ENCODE results near the gene CCDC102A.
A peak's percentile ranks its signal among the peaks of the same experiment; 100 is the strongest.
"Not testable (repeated sequence)": the region's sequence is repeated elsewhere in the genome, so short reads cannot be mapped to it uniquely, and the experiment has no call there.

CCDC102A gene

GRCh38 chr16:57536306-57537193, at the start of gene CCDC102A:
Gene CCDC102A, minus strand, starts transcription at chr16:57536571. Its CDS starts 7,394 bp downstream, at chr16:57529177.
- DNase-seq, result no peak

- no peak for DNase-seq
Observed at GRCh38 chr16:57585051-57585687, 48.8 kb upstream of the CCDC102A start.

DNA sequence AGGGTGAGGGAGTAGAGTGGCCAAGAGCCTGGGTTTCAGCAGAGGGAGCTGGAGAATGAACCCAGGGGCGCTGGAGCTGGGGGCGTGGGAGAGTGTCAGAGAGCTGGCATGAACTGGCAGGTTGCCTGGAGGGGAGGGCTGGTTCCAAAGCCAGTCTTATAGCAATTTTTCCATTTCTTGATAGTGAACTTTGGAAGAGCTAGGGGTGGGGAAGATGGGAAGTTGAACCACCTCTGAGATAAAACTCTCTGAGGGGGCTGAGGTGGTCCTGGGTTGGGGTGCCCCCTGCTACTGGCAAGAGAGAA, 42.9 kb upstream of the CCDC102A start:
- DNase-seq, result no peak

DNA sequence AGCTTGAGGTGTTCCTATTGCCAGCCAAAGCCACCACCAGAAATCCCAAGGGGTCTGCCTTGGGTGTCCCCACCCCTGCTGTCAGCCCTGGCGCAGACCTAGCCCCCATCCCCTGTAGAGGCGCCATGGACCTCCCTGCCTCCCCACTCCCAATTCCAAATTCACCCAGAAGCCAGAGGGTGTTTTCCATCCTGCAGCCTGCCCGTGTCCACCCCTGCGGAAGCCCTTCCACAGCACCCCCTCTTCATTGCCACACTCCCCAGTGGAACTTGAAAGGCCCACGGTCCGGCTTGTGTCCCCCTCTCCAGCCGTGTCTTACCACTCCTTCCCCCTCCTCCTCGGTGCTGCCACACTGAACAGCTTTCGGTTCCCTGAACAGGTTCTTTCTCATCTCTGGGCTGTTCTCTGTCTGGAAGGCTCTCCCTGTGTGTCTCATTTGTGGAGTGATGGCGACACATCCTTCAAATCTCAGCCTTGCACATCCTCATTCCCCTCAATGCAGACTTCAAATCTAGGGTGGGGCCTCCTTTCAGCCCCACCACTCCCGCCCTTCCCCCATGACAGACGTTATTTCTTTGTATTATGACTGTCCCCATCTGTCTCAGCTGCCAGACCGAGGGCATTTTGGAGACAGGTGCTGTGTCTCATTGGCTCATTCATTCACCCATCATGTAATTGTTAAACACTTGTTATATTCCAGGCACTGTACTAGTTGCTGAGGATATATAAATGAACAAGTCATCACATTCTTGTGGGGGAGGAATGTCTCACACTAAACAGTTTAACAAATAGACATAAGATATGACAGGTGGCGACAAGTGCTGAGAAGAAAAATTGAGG, 42.4 kb upstream of the CCDC102A start:
- DNase-seq, result no peak

DNA sequence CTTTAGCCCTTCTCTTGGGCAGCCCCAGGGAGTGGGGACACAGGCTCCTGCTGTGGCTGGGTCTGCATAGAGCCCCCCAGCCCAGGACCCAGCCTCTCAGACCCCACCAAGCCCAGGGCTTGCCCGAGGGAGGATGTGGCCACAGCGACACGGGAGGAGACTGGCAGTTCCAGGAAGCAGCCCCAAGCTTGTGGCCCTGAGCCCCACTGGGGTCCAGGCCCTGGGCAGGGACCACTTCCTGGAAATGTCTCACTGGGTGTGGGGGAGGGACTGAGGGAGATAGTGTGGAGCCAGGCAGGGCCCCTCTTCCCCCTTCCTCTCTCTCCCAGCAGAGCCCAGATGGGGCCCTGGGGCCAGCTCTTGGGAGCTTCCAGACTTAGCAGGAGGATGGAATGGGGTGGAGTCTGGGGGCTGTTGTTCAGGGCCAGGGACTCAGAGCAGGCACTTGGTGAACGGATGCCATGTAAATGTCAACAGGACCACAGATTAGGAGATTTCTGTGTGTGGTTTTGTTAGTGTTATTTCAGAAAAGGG, 41.4 kb upstream of the CCDC102A start:
- no peak for DNase-seq

DNA sequence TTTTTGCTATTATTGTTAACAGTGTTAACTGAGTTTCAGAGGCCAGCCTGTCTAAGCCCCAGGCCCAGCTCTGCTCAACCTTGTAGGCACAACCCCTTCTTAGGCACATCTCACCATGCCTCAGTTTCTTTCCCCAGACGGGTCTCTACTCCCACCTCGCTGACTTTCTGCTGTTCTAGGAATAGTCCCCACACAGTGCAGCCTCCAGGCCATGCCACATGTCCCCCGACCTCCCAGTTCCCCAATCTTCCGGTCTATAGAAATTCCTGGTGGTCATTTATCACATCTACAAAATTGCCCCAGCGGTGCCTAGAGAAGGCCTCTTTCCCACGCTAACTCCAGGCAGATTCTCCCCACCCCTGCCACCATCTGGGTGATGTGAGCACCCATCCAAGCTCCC, 40.8 kb upstream of the CCDC102A start:
- no peak for DNase-seq

GRCh38 chr16:57576429-57576870, 40.1 kb upstream of the CCDC102A start:
- DNase-seq, result peak; percentile 5

DNA sequence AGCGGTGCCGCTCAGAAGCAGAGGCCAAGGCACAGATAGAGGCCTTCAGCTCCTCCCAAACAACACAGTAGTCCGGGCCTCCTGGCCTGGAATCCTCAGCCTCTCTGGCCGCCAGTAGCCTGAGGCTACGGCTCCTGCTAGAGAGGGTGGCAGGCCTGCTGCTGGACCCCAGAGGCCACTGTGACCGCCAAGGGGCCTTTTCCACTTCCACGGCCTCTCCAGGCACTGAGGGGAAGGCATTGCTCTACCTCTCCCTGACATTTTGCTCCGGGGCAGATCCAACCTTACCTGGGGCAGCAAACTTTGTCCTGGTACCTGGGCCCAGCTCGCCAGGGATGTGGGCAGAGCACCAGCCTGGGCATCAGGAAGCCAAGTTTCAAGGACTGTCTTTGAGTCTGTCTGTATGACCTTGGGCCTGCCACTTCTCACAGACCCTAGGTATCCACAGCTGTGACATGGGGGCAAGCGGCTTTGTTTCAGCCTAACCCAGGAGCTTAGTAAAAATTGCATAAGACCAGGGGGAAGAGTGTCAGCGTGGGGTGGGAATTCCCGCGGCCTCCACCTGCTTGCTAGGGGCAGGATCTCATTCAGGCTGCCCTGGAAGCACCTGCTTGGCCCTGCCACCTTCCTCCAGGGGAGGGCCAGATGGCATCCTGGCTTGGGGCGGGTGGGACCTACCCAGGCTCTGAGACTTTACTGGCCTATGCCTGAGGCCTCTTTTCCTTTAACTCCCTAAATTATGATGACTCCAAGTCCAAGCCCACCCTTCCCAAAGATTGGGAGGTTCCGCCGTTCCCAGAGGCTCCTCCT, 39.3 kb upstream of the CCDC102A start:
- DNase-seq, result no peak

GRCh38 chr16:57574646-57575467, 38.5 kb upstream of the CCDC102A start:
- DNase-seq, result no peak

DNA sequence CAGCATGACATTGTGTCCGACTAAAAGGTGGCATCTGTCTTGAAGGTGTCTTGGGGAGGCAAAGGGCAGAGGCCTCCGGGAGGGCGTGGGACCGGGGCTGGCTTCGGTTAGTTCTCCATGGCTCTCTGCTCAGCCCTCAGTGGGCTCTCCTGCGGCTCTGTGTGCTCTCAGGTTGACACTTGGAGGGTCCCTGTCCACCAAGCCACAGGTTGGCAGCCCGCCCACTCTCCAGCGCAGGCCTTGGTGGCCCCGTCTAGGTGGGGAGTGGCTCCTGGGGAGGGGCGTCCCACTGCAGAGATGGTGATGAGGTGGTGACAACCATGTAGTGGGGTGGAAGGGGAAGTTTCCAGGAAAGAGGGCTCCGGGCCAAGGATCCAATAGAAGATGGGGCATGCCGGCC, 37.7 kb upstream of the CCDC102A start:
- no peak for DNase-seq

DNA sequence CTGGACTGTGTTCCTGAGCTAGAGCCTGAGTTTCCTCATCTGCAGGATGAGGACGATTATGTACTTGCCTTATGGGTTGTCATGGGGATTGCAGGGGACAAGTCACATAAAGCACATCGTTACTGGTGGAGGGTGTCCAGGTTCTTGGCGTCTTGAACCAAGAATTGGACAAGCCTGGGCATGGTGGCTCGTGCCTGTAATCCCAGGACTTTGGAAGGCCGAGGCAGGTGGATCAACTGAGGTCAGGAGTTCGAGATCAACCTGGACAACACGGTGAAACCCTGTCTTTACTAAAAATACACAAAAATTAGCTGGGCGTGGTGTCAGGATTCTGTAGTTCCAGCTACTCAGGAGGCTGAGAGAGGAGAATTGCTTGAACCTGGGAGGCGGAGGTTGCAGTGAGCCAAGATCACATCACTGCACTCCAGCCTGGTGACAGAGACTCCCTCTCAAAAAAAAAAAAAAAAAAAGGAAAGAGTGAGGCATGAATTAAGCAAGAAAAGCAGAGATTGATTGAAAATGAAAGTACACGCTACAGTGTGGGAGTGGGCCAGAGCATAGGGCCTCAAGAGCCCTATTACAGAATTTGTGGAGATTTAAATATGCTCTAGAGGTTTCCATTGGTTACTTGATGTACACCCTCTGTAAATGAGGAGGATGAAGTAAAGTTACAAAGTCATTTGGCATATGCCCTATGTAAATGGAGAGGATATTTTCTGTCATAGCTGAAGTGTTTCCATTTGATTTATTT, 36.8 kb upstream of the CCDC102A start:
- DNase-seq, result no peak

DNA sequence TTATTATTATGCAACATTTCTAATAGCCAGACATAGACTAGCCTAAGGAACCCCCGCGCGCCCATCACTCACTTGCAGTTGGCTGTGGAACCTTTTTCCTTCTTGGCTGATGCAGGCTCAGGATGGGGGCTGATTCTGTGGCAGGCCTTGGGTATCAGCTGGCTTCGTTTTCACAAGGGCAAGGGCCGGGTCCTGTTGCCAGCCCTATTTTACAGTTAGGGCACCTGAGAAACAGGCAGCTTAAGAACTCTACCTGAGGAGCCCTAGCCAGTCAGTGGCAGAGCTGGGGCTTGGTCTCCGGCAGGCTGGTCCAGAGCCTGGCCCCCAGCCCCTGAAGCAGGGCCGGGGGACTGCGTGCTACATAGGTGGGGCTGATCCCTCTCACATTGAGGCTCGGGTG, 34.7 kb upstream of the CCDC102A start:
- DNase-seq, result no peak

GRCh38 chr16:57570301-57571070, 34.1 kb upstream of the CCDC102A start:
- no peak for DNase-seq

GRCh38 chr16:57569306-57569946, 33.1 kb upstream of the CCDC102A start:
- no peak for DNase-seq

DNA sequence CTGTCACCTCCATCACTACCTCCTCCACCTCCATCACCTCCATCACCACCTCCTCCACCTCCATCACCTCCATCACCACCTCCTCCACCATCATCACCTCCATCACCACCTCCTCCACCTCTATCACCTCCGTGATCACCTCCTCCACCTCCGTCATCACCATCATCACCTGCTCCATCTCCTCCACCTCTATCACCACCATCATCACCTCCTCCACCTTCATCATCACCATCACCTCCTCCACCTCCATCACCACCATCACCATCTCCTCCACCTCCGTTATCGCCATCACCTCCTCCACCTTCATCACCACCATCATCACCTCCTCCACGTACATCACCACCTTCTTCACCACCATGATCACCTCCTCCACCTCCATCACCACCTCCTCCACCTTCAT, 32.4 kb upstream of the CCDC102A start:
- DNase-seq, result not testable (repeated sequence)

GRCh38 chr16:57568173-57568678, 31.9 kb upstream of the CCDC102A start:
- DNase-seq, result no peak

GRCh38 chr16:57567691-57568090, 31.3 kb upstream of the CCDC102A start:
- DNase-seq, result no peak

- no peak for DNase-seq
Observed at GRCh38 chr16:57566436-57566835, 30.1 kb upstream of the CCDC102A start.

DNA sequence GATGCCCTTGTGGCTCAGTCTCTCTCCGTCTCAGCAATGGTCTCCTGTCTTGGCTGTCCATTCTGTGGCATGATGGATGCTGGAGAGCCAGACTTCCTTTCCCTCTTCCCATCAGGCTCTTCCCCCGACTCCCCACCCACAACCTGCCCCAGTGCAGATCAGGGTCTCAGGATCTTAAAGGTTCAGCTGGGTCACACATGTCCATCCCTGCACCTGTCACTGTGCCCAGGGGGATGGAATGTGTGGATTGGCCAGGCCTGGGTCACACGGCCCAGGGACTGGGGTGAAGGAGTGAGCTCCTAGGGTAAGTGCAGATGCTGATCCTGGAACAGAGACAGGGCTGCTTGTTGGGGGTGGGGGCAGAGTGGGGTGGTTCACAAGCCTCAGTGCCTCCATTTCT, 29.1 kb upstream of the CCDC102A start:
- no peak for DNase-seq
